H1 (cell line): ENCODE data around the gene FOXP4. TPM values are rescaled to one million over a fixed set of nuclear protein-coding genes. Genes with fewer than 3 reads are reported as not detected.

Experiments
- CHD7 ChIP-seq: fragments of 300-600 bp; sonication (generic); IDR thresholded peaks from 2 replicates; pipeline ENCODE4 v1.7.1; 2012; ENCODE audit warnings: low read length, moderate library complexity, mild to moderate bottlenecking, inconsistent platforms; ENCODE audit not compliant: insufficient replicate concordance
- EGR1 ChIP-seq: IDR thresholded peaks from 2 replicates; pipeline ENCODE4 v1.6.1; 2011; ENCODE audit warnings: low read depth, low read length, borderline replicate concordance
- FOSL1 ChIP-seq: IDR thresholded peaks from 2 replicates; pipeline ENCODE4 v1.6.1; 2011; ENCODE audit warnings: mild to moderate bottlenecking, low read depth, low read length, moderate library complexity; ENCODE audit not compliant: insufficient read depth
- POLR2A ChIP-seq, 2 experiments: IDR thresholded peaks; 1 replicate in 1 of 2; 2 replicates in 1 of 2; pipeline ENCODE4 v1.6.1; 2011; ENCODE audit warnings: low read depth in 2 of 2, low read length in 2 of 2, mild to moderate bottlenecking in 2 of 2; ENCODE audit errors: control extremely low read depth in 1 of 2
- RBBP5 ChIP-seq: IDR thresholded peaks from 2 replicates; pipeline ENCODE4 v1.7.1; 2012; ENCODE audit warnings: low read depth, mild to moderate bottlenecking, inconsistent platforms, low read length, moderate library complexity, borderline replicate concordance
- RXRA ChIP-seq: IDR thresholded peaks from 2 replicates; pipeline ENCODE4 v1.6.1; 2011; ENCODE audit warnings: low read depth, mild to moderate bottlenecking, low read length, moderate library complexity; ENCODE audit not compliant: insufficient read depth
- SUZ12 ChIP-seq: fragments of 200-600 bp; sonication (generic); IDR thresholded peaks from 2 replicates; pipeline ENCODE4 v1.6.1; 2012; ENCODE audit warnings: mild to moderate bottlenecking, inconsistent platforms, low read length, moderate library complexity, mixed read lengths
- polyA plus RNA-seq, 7 experiments: library from polyadenylated mRNA; depleted of rRNA in 3 of 7; stranded (reverse) in 5 of 7; unstranded in 2 of 7; fragments of >200 nt in 5 of 7; fragments of 200-250 nt in 2 of 7; gene quantifications; 1 replicate in 5 of 7; 2 replicates in 1 of 7; 4 replicates in 1 of 7; pipeline versions ENCODE4 v1.2.1 to v1.2.3, GENCODE V29; 2011 to 2013; ENCODE audit warnings: missing spikeins in 2 of 7, mixed read lengths in 2 of 7
- total RNA-seq: library from RNA; stranded (reverse); fragmentation: NEBNext Ultra II Directional; extraction: Animal tissue kit (Norgen Biotek cat#: 25700); gene quantifications from 2 replicates; pipeline ENCODE4 v1.2.1, GENCODE V29; 2021

Gene FOXP4
- total and polyA plus RNA-seq, 2 of the 8 experiments (the other 6 are each of a cell fraction or from before 2014, with no cell fraction given): 4.8 to 13.3 TPM

GRCh38 chr6:41551086-41551700 lies 5.0 kb downstream of the FOXP4 start (continued):
- TF ChIP-seq CHD7 (no peak), POLR2A (IDR thresholded peaks at IDR 0.05; ENCODE audit: control extremely low read depth in 1 of 2, low read depth in 2 of 2, low read length in 2 of 2) (no peak), RXRA (no peak), SUZ12 (0 out of 2 replicates have a peak, but pooled peaks have one; percentile 5), EGR1 (no peak), RBBP5 (no peak), FOSL1 (no peak)
